GM12878 (cell line): ENCODE results near the gene KATNB1. TPM values are rescaled to one million over a fixed set of nuclear protein-coding genes. Genes with fewer than 3 reads are reported as not detected.

Experiments used
- ATAC-seq: fragments of 200-7000 bp; cut with Tn5 transposase; 3 replicates; pipeline ENCODE4 v1.9.1; 2020; ENCODE audit warnings: mild to moderate bottlenecking, moderate library complexity
- BruUV-seq: library from RNA; stranded (reverse); fragments of 400-500 nt; replicated peaks from 2 replicates; lab custom pipeline; 2021; lab: Mats Ljungman, UMichigan
- CTCF ChIA-PET: fragments of 300-600 bp; sonication (Branson Sonifier 250); formaldehyde crosslinking; extraction: SDS; loops from one replicate; lab custom pipeline; 2021; ENCODE audit warnings: inconsistent platforms; lab: Yijun Ruan, JAX
- POLR2A ChIA-PET: fragments of 350-600 bp; formaldehyde crosslinking; extraction: SDS; loops from one replicate; lab custom pipeline; 2021; ENCODE audit warnings: inconsistent platforms; lab: Charles Lee
- RAD21 ChIA-PET: fragments of 300-600 bp; sonication (Branson Sonifier 250); formaldehyde crosslinking; loops from one replicate; lab custom pipeline; 2023; ENCODE audit warnings: antibody characterized with exemption; ENCODE audit not compliant: unreplicated experiment; lab: Charles Lee
- SMC1A ChIA-PET: fragments of 300-600 bp; sonication (Branson Sonifier 250); formaldehyde crosslinking; loops from one replicate; lab custom pipeline; 2023; ENCODE audit not compliant: unreplicated experiment, uncharacterized antibody; lab: Charles Lee
- DNase-seq: peaks from one replicate; pipeline ENCODE4 v3.0.0-alpha.2; 2011; ENCODE audit warnings: low read depth, low spot score
- FAIRE-seq: peaks from 3 replicates; lab custom pipeline; 2011; peaks lifted over from hg19 to GRCh38; lab: Jason Lieb, UNC
- H2AFZ ChIP-seq: 2 replicates; pipeline ENCODE4 v1.6.0; 2011; ENCODE audit warnings: low read depth, low read length, control low read depth; ENCODE audit not compliant: control insufficient read depth
- H3K27ac ChIP-seq: 2 replicates; pipeline ENCODE4 v1.5.1; 2011; ENCODE audit warnings: control low read depth; ENCODE audit not compliant: control insufficient read depth, insufficient read depth
- H3K27me3 ChIP-seq, 2 experiments: replicated peaks in 1 of 2; 2 replicates each; pipeline versions ENCODE4 v1.6.0 to v1.6.1; 2011; ENCODE audit warnings: low read length in 1 of 2; ENCODE audit not compliant: control insufficient read depth in 2 of 2, insufficient read depth in 2 of 2
- H3K36me3 ChIP-seq, 2 experiments: 2 replicates each; pipeline ENCODE4 v1.5.1; 2011; ENCODE audit warnings: low read length in 1 of 2; ENCODE audit not compliant: control insufficient read depth in 2 of 2, insufficient read depth in 2 of 2
- H3K4me1 ChIP-seq: 2 replicates; pipeline ENCODE4 v1.6.1; 2011; ENCODE audit warnings: mild to moderate bottlenecking, low read length, moderate library complexity, mixed read lengths; ENCODE audit not compliant: control insufficient read depth, insufficient read depth
- H3K4me2 ChIP-seq: 2 replicates; pipeline ENCODE4 v1.6.0; 2011; ENCODE audit warnings: control low read depth; ENCODE audit not compliant: control insufficient read depth, insufficient read depth
- H3K4me3 ChIP-seq: fragments of 200-600 bp; sonication (generic); 2 replicates; pipeline ENCODE4 v1.5.1; 2016
- H3K79me2 ChIP-seq: 2 replicates; pipeline ENCODE4 v1.6.0; 2011; ENCODE audit warnings: low read length; ENCODE audit not compliant: control insufficient read depth, insufficient read depth
- H3K9ac ChIP-seq: 2 replicates; pipeline ENCODE4 v1.8.0; 2011; ENCODE audit warnings: low read length, control low read depth, mixed read lengths; ENCODE audit not compliant: control insufficient read depth, insufficient read depth
- H3K9me3 ChIP-seq: replicated peaks from 3 replicates; pipeline ENCODE4 v1.5.1; 2011; ENCODE audit warnings: mild to moderate bottlenecking, low read length; ENCODE audit not compliant: control insufficient read depth, insufficient read depth
- H4K20me1 ChIP-seq: 2 replicates; pipeline ENCODE4 v1.6.0; 2011; ENCODE audit not compliant: control insufficient read depth, insufficient read depth
- EGR1 ChIP-seq, 2 experiments: IDR thresholded peaks; 1 replicate in 1 of 2; 2 replicates in 1 of 2; pipeline ENCODE4 v1.6.1; 2011 to 2012; ENCODE audit warnings: low read depth in 2 of 2, low read length in 2 of 2, borderline replicate concordance in 1 of 2, mild to moderate bottlenecking in 1 of 2, moderate library complexity in 1 of 2
- FOXM1 ChIP-seq: IDR thresholded peaks from 2 replicates; pipeline ENCODE4 v1.6.1; 2012; ENCODE audit warnings: low read depth, mild to moderate bottlenecking, inconsistent platforms, low read length, moderate library complexity
- IRF4 ChIP-seq: IDR thresholded peaks from 2 replicates; pipeline ENCODE4 v1.6.1; 2011; ENCODE audit warnings: low read depth, low read length
- JUNB ChIP-seq: IDR thresholded peaks from 2 replicates; pipeline ENCODE4 v1.6.1; 2016; ENCODE audit warnings: antibody characterized with exemption, mild to moderate bottlenecking
- KDM1A ChIP-seq: fragments of 200-600 bp; sonication (generic); IDR thresholded peaks from 2 replicates; pipeline ENCODE4 v1.6.1; 2016; ENCODE audit warnings: borderline replicate concordance
- PAX5 ChIP-seq: IDR thresholded peaks from 2 replicates; pipeline ENCODE4 v1.6.1; 2011; ENCODE audit warnings: low read depth, low read length, borderline replicate concordance
- PAX8 ChIP-seq: fragments of 450-650 bp; IDR thresholded peaks from 2 replicates; pipeline ENCODE4 v1.6.1; 2017; ENCODE audit warnings: mild to moderate bottlenecking, moderate library complexity
- SMAD5 ChIP-seq: IDR thresholded peaks from 2 replicates; pipeline ENCODE4 v1.6.1; 2016; ENCODE audit warnings: antibody characterized with exemption, low read depth
- TBL1XR1 ChIP-seq: IDR thresholded peaks from 2 replicates; pipeline ENCODE4 v1.6.1; 2012; ENCODE audit warnings: low read depth, low read length, improper control_type of control experiment
- TCF12 ChIP-seq: IDR thresholded peaks from 2 replicates; pipeline ENCODE4 v1.6.1; 2011; ENCODE audit warnings: low read depth, mild to moderate bottlenecking, low read length
- whole genome bisulfite sequencing: methylation state at CpG from one replicate; pipeline ENCODE4 v1.1.6; 2016; ENCODE audit warnings: low lambda C conversion rate; ENCODE audit not compliant: insufficient replicate concordance, insufficient coverage; ENCODE audit errors: missing lambda C conversion rate; 5-methylcytosine and 5-hydroxymethylcytosine counted together
- in situ Hi-C: fragments of 300-500 bp; cut with MboI; formaldehyde crosslinking; loops from 9 replicates; pipeline ENCODE4 v1.14.3; 2018; ENCODE audit warnings: mixed read lengths
- intact Hi-C: fragments of 100-400 bp; cut with micrococcal nuclease; formaldehyde crosslinking; loops from one replicate; pipeline ENCODE4 v1.14.2; 2022; ENCODE audit not compliant: unreplicated experiment
- polyA plus RNA-seq, 11 experiments: library from polyadenylated mRNA; depleted of rRNA in 4 of 11; unstranded in 6 of 11; stranded (reverse) in 5 of 11; fragments of >200 nt; fragmentation: Nextera tagmentation in 4 of 11; fragmentation: Illumina TruSeq in 1 of 11; extraction: Ambion mirVana in 4 of 11; extraction: Trizol in 1 of 11; gene quantifications; 1 replicate in 1 of 11; 2 replicates in 10 of 11; pipeline versions ENCODE4 v1.2.1 to v1.2.3, GENCODE V29; 2011 to 2016; ENCODE audit warnings: inconsistent platforms in 2 of 11, missing spikeins in 2 of 11, low read depth in 1 of 11
- total RNA-seq, 4 experiments: library from RNA; depleted of rRNA in 3 of 4; stranded (reverse); fragments of >200 nt in 3 of 4; fragmentation: Illumina TruSeq in 1 of 4; extraction: Trizol in 1 of 4; gene quantifications; 2 replicates each; pipeline versions ENCODE4 v1.2.1 to v1.2.3, GENCODE V29; 2013 to 2021
- TF ChIP-seq, protein P1 (sequence below): IDR thresholded peaks from 2 replicates; pipeline ENCODE4 v1.6.1; 2012; ENCODE audit warnings: low read depth, low read length, improper control_type of control experiment
- TF ChIP-seq, protein P2 (sequence below): IDR thresholded peaks from 2 replicates; pipeline ENCODE4 v1.6.1; 2012; ENCODE audit warnings: improper control_type of control experiment, low read depth, low read length; ENCODE audit not compliant: insufficient replicate concordance

The KATNB1 gene
- total and polyA plus RNA-seq, 10 of the 15 experiments (the other 5 are each of a cell fraction or from before 2014, with no cell fraction given) = 0.71 to 46.5 (median 19.5) TPM

GRCh38 chr16:57743458-57743857 lies 7.9 kb downstream of the KATNB1 start:
- Histone ChIP-seq H3K4me1 (no peaks in the 10 kb centered on the region), H4K20me1 (no peaks in the 10 kb centered on the region), H3K9me3 (no peaks in the 10 kb centered on the region)
- whole genome bisulfite sequencing = 43% methylated on average over 10 of the region's 10 CpGs
- ChIA-PET SMC1A (no interaction called here), CTCF (no interaction called here)
- TF ChIP-seq KDM1A = no peak
- TF ChIP-seq SMAD5 = no peak
- TF ChIP-seq PAX5 = no peak
- TF ChIP-seq PAX8 = no peak
- TF ChIP-seq, protein P1, sequence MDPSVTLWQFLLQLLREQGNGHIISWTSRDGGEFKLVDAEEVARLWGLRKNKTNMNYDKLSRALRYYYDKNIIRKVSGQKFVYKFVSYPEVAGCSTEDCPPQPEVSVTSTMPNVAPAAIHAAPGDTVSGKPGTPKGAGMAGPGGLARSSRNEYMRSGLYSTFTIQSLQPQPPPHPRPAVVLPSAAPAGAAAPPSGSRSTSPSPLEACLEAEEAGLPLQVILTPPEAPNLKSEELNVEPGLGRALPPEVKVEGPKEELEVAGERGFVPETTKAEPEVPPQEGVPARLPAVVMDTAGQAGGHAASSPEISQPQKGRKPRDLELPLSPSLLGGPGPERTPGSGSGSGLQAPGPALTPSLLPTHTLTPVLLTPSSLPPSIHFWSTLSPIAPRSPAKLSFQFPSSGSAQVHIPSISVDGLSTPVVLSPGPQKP = no peak
- TF ChIP-seq JUNB = no peak
- TF ChIP-seq, all 136 proteins: peak for 0
- Histone ChIP-seq H3K27ac (no peak overlapping the region), H3K4me3 (no peak overlapping the region), H3K4me2 (no peak overlapping the region), H3K9ac (no peak overlapping the region), H3K79me2 (no peaks in the 10 kb centered on the region), H3K27me3 (no peaks in the 10 kb centered on the region), H3K36me3 (0 out of 4 replicates have a peak, but pooled peaks cover 0 to 2% of the 10 kb centered on the region in 2 experiments), H2AFZ (no peak overlapping the region)
- intact Hi-C loops (no loop called here), in situ Hi-C loops (no loop called here)
- no peak for ATAC-seq
- ChIA-PET POLR2A (no interaction called here), RAD21 (no interaction called here)
- no peak for DNase-seq
- no peak for FAIRE-seq
- BruUV-seq = no TSS peak

DNA sequence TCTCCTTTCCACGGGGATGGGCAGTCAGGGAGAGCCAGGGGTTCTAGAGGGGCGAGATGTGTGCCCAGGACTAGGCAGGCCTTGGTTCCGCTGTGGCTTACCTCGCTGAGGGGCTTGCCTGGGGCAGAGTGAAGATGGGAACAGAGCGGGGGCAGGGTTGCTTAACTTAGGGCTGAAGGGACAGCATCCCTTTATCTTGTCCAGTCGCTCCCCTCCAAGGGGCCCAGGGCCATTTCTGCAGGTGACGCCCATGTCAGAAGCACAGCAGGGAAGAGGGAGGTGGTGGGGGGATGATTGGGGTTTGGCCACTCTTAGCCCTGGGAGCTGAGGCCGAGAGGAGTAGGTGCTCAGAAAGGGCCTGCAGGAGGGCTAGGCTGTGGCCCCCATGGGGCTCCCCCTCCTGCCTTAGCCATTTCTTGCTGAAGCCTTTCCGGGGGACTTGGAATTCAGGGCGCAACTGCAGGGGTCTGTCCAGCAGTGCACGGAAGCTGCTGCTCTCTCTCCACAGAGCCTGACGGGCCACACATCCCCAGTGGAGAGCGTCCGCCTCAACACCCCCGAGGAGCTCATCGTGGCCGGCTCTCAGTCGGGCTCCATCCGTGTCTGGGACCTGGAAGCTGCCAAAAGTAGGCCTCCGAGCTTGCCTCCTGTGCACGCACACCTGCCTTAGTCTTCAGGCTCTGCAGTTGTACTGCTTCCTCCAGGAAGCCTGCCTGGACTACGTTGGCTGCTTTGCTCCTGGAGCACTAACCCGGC lies 8.5 kb downstream of the KATNB1 start:
- H3K36me3 ChIP-seq = 0 out of 4 replicates have a peak, but pooled peaks cover 0 to 2% of the 10 kb centered on the region in 2 experiments
- FAIRE-seq (no peak), ATAC-seq (no peak), DNase-seq (no peak)
- no peak overlapping the region for H3K4me2 ChIP-seq
- in situ Hi-C loops = no loop called here
- intact Hi-C loops = no loop called here
- no peaks in the 10 kb centered on the region for H3K9me3 ChIP-seq
- H3K27me3 ChIP-seq = no peaks in the 10 kb centered on the region
- no peak overlapping the region for H3K27ac ChIP-seq
- no peaks in the 10 kb centered on the region for H4K20me1 ChIP-seq
- H3K4me1 ChIP-seq = no peaks in the 10 kb centered on the region
- H3K79me2 ChIP-seq = no peaks in the 10 kb centered on the region
- ChIA-PET CTCF (no interaction called here), RAD21 (no interaction called here), POLR2A (no interaction called here), SMC1A (no interaction called here)
- WGBS = 90% methylated on average over 23 of the region's 23 CpGs
- no peak overlapping the region for H3K9ac ChIP-seq
- H3K4me3 ChIP-seq = no peak overlapping the region
- no peak overlapping the region for H2AFZ ChIP-seq
- no TSS peak for BruUV-seq
- TF ChIP-seq, protein P2, sequence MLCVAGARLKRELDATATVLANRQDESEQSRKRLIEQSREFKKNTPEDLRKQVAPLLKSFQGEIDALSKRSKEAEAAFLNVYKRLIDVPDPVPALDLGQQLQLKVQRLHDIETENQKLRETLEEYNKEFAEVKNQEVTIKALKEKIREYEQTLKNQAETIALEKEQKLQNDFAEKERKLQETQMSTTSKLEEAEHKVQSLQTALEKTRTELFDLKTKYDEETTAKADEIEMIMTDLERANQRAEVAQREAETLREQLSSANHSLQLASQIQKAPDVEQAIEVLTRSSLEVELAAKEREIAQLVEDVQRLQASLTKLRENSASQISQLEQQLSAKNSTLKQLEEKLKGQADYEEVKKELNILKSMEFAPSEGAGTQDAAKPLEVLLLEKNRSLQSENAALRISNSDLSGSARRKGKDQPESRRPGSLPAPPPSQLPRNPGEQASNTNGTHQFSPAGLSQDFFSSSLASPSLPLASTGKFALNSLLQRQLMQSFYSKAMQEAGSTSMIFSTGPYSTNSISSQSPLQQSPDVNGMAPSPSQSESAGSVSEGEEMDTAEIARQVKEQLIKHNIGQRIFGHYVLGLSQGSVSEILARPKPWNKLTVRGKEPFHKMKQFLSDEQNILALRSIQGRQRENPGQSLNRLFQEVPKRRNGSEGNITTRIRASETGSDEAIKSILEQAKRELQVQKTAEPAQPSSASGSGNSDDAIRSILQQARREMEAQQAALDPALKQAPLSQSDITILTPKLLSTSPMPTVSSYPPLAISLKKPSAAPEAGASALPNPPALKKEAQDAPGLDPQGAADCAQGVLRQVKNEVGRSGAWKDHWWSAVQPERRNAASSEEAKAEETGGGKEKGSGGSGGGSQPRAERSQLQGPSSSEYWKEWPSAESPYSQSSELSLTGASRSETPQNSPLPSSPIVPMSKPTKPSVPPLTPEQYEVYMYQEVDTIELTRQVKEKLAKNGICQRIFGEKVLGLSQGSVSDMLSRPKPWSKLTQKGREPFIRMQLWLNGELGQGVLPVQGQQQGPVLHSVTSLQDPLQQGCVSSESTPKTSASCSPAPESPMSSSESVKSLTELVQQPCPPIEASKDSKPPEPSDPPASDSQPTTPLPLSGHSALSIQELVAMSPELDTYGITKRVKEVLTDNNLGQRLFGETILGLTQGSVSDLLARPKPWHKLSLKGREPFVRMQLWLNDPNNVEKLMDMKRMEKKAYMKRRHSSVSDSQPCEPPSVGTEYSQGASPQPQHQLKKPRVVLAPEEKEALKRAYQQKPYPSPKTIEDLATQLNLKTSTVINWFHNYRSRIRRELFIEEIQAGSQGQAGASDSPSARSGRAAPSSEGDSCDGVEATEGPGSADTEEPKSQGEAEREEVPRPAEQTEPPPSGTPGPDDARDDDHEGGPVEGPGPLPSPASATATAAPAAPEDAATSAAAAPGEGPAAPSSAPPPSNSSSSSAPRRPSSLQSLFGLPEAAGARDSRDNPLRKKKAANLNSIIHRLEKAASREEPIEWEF = no peak
- no peak for TF ChIP-seq IRF4
- TF ChIP-seq TBL1XR1 = no peak
- TF ChIP-seq FOXM1 = no peak
- no peak for TF ChIP-seq TCF12
- no peak for TF ChIP-seq EGR1 (IDR thresholded peaks at IDR 0.05; ENCODE audit: borderline replicate concordance in 1 of 2, low read depth in 2 of 2, low read length in 2 of 2)
